ENCODE results near the gene ZCCHC24. TPM values are rescaled to one million over a fixed set of nuclear protein-coding genes. Genes with fewer than 3 reads are reported as not detected.

Gene ZCCHC24
- total RNA-seq, 4 donors from 2014 or later: 37.6 to 75.7 (median 48.7) TPM

GRCh38 chr10:79444199-79445119, 965 bp downstream of the ZCCHC24 start:
- TF ChIP-seq, protein P1, sequence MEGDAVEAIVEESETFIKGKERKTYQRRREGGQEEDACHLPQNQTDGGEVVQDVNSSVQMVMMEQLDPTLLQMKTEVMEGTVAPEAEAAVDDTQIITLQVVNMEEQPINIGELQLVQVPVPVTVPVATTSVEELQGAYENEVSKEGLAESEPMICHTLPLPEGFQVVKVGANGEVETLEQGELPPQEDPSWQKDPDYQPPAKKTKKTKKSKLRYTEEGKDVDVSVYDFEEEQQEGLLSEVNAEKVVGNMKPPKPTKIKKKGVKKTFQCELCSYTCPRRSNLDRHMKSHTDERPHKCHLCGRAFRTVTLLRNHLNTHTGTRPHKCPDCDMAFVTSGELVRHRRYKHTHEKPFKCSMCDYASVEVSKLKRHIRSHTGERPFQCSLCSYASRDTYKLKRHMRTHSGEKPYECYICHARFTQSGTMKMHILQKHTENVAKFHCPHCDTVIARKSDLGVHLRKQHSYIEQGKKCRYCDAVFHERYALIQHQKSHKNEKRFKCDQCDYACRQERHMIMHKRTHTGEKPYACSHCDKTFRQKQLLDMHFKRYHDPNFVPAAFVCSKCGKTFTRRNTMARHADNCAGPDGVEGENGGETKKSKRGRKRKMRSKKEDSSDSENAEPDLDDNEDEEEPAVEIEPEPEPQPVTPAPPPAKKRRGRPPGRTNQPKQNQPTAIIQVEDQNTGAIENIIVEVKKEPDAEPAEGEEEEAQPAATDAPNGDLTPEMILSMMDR (IDR thresholded peaks at IDR 0.05; ENCODE audit: low read depth): no peak

- TF ChIP-seq, protein P1 (IDR thresholded peaks at IDR 0.05; ENCODE audit: low read depth): no peak
Observed at GRCh38 chr10:79443338-79444198, 1.9 kb downstream of the ZCCHC24 start.

DNA sequence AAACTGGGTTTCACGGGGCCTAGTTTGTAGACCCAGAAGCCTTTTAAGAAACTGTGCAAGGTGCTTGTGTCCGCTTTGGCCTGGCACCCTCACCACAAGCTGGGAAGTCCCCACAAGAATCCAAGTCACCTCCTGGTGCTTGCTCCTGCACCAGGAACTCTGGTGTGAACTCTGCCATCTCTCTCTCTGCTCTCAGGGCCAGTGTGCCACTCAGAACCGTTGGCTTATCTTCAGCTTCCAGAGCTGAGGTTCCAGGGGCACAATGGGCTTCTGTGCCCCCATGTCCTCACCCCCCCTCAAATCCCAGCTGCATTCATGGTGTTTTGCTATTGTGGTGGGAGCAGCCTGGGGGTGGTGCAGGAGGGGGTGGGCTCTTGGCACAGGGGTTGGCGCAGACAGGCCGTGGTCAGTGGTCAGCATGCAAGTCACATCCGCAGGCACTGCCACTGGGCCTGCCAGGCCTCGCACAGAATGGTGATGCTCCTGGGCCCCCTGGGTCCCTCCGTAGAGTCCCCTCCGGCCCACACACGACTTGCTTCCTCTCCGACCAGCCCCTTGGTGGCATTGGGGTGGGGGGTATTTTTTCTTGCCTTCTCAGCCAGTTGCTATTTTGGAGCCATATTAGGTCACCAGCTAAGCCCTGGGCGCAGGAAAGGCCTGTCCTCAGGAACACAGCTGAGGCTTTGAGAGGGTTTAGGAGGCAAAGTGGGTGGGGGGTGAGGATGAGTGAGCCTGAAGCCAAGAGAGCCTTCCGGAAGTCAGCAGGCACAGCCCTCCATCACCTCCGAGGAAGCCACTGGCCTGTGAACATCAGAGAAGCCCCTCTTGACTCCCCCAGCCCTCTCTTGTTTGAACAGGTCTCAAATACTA, 3.0 kb downstream of the ZCCHC24 start:
- TF ChIP-seq, protein P1 (IDR thresholded peaks at IDR 0.05; ENCODE audit: low read depth): no peak

DNA sequence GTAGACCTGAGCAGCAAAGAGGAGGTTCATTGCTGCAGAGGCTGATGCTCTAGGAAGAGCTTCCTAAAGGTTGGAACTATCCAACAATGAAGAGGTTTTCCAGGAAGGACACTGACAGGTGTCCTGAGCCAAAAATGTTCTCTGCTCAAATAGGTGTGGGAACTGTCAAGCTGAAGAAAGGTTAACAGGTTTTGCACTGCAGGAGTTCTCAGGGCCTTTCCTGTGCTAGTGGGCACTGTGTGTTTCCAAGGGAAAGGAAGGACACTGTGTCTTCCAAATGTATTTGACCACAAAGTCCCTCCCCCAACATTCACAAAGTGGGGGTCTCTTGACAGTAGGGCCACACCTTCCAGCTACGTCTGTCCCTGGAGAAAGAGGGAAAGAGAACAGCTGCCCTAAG, 4.0 kb downstream of the ZCCHC24 start:
- TF ChIP-seq, protein P1 (IDR thresholded peaks at IDR 0.05; ENCODE audit: low read depth): no peak

GRCh38 chr10:79440281-79440680, 5.1 kb downstream of the ZCCHC24 start:
- TF ChIP-seq, protein P1 (IDR thresholded peaks at IDR 0.05; ENCODE audit: low read depth): no peak

DNA sequence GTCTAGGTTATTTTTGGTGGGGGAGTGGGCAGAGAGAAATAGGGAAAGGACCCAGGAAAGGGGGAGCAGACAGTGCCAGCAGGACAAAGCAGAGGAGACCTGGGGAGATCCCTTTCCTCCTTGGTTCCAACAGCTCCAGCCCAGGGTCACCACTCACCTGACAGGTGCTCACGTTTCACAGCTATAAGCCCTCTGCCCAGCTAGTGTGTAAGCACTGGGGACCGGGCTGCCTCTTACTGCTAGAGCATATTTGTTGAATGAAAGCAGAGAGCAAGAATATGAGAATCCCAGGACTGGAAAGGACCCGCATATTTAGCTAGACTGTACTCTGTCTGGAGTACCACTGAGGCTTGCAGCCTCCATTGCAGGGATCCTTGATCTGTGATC, 6.7 kb downstream of the ZCCHC24 start:
- TF ChIP-seq, protein P1 (IDR thresholded peaks at IDR 0.05; ENCODE audit: low read depth): no peak
